Frontal cortex (tissue), 4 donors: Measurements from ENCODE around the gene CACNA1I. TPM values are rescaled to one million over a fixed set of nuclear protein-coding genes. Genes with fewer than 3 reads are reported as not detected.

ENCODE experiments used
- DNase-seq, 2 donors: peaks; one replicate each; pipeline ENCODE4 v3.0.0; 2012; ENCODE audit warnings: low spot score in 2 of 2
- FAIRE-seq: peaks from 2 replicates; lab custom pipeline; 2012; peaks lifted over from hg19 to GRCh38; lab: Jason Lieb, UNC
- total RNA-seq: library from RNA; depleted of rRNA; stranded (reverse); fragments of >200 nt; gene quantifications from one replicate; pipeline ENCODE4 v1.2.3, GENCODE V29; 2014
- donor health status: control.
- donor health status: control.
- donor health status: control.

CACNA1I gene
- total RNA-seq, 1 donor from 2014 or later: 5.3 TPM

DNA sequence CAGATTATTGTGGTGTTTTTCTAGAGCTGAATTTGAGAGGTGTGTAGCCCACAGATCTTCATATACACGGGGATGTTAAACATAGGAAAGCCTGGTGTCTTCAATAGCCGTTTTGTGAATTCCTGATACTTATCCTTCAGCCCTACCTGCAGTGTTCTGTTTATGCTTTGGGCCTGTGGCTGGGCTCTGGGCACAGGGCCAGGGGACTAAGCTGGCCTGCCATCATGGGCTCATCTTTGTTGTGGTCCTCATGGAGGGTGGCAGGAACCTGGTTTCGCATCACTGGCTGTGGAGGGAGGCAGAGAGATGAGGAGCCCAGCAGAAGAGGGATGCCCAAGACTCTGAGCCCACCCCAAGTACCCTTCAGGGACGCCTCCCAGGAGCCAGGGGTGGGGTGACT lies 112.4 kb downstream of the CACNA1I start:
- FAIRE-seq: no peak
- no peak for DNase-seq

DNA sequence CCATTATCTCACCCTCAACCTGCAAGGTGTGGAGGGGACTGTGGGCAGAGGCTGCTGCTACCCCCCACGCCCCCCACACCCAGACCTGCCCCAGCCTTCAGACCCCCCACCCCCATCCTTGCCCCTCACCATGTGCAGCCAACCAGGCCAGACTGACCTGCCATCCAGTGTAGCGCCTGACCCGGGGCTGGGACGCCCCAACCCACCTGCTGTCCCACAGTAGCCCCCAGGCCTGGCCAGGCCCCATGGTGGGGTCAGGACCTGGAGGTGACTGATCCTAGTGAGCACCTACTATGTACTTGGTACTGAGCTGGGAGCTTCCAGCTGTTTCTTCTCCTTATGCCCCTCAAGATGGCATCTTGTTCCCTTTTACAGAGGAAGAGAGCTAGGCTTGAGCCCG lies 113.1 kb downstream of the CACNA1I start:
- DNase-seq (no peak), FAIRE-seq (no peak)

DNA sequence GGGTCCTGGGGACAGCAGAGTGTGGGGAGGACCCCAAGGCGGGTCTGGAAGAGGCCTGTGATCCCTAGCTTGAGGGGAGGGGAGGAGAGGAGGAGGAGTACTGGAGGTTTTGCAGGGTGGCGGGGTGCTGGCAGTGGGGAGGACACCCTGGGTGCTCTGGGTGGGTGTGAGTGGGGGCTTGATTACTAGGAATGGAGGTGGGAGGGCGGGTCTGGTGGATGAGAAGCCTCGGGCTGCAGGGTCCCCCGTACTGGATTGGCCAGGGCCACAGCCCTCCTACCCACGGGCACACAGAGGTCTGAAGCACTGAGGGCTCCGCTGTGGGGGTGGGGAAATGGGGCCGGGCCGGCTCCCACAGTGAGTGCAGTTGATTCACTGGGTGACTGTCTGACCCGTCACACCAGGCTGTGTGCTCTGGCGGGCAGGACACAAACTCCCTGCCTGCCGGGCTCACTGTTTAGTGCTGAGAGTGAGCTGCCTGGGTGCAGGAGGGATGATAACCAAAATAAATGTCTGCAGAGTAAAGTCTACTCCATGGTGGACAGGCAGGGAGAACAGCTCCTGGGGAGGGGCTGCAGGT lies 114.2 kb downstream of the CACNA1I start:
- FAIRE-seq (no peak), DNase-seq (no peak)

DNA sequence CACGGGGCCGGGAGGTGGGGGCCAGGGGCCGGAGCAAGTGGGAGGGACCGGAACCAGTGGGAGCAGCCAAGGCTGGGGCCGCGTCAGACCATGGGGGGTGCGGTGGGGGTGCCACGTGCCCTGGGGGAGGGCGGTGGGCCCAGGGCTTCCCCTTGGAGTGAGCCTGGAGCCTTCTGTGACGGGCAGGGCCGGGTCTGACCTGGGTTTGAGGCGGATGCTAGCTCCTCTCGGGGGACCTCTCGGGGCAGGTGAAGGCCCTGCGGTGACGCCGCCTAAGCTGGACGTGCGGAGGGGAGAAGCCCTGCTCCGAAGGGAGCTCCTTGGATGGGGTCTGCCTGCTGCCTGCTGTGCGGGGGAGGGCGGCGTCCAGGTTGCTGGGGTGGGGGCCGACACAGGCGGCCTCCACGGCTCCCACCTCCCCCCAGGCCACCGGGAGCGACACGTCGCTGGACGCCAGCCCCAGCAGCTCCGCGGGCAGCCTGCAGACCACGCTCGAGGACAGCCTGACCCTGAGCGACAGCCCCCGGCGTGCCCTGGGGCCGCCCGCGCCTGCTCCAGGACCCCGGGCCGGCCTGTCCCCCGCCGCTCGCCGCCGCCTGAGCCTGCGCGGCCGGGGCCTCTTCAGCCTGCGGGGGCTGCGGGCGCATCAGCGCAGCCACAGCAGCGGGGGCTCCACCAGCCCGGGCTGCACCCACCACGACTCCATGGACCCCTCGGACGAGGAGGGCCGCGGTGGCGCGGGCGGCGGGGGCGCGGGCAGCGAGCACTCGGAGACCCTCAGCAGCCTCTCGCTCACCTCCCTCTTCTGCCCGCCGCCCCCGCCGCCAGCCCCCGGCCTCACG lies 115.0 kb downstream of the CACNA1I start:
- no peak for DNase-seq
- FAIRE-seq: no peak

DNA sequence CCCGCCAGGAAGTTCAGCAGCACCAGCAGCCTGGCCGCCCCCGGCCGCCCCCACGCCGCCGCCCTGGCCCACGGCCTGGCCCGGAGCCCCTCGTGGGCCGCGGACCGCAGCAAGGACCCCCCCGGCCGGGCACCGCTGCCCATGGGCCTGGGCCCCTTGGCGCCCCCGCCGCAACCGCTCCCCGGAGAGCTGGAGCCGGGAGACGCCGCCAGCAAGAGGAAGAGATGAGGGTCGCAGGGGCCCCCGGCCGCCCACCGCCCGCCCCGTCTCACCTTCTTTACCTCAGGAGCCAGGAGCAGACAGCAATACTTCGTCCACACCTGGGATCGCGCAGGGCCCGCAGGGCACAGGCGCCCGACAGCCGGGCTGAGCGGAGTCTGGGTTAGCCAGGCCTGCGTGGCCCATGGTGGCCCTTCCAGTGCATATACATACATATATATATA lies 115.6 kb downstream of the CACNA1I start:
- FAIRE-seq (no peak), DNase-seq (no peak)

GRCh38 chr22:39686776-39687525 lies 116.4 kb downstream of the CACNA1I start:
- no peak for DNase-seq
- no peak for FAIRE-seq

GRCh38 chr22:39688186-39688785 lies 117.7 kb downstream of the CACNA1I start:
- FAIRE-seq: no peak

DNA sequence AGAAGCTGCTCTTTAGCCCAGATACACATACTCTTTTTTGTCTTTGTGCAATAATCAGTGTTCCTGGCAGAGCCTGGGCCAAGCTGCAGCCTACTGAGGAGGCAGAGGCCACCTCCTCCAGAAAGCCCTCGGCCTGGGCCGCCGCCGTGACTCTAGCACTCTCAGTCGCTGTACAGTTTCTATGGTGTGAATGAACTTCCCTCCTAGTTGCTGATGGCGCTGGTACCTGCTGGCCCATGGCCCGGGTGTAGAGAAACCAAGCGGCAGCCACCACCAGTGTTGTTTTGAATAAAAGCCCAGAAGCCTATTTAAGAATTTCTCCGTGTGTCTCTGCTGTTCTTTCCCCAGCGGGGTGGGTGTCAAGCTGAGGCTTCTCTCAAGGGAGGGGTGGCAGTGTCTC lies 118.9 kb downstream of the CACNA1I start:
- DNase-seq (no peak), FAIRE-seq (no peak)

More at GRCh38 chr22:39688186-39688785, 117.7 kb downstream of the CACNA1I start:
- no peak for DNase-seq

DNA sequence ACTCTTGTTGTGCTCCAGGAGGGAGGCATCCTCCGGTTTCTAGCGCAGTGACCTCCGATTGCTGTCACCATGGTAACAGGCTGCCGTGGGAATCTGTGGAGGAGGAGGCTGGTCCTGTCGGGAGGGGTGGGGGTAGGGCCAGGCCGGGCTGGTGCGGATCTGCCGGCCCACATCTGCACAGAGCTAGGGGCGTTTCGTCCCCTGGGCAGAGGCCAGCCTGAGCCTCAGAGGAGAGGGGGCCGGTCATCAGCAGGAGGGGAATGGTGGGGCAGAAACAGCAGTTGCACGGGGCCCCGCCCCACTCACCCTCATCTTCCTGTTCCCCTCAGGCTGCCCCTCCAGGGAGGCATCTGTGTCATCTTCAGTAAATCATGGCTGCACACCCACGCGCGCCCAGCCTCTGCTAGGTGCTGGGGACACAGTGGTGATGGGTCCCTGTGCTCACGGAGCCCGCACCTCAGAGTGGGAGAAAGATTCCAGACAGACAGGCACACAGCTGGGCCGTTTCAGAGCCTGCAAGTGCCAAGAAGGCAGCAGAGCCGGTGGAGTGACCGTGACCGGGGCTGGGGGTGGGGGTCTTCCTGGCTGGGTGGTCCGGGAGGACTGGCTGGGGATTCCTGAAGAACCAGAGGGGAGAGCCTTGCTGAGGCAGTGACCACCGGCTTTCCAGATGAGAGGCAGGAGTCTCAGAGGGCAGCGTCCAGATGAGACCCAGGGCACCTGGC lies 120.5 kb downstream of the CACNA1I start:
- FAIRE-seq (no peak), DNase-seq (peak in 1 of 2 donors; percentile 56)

DNA sequence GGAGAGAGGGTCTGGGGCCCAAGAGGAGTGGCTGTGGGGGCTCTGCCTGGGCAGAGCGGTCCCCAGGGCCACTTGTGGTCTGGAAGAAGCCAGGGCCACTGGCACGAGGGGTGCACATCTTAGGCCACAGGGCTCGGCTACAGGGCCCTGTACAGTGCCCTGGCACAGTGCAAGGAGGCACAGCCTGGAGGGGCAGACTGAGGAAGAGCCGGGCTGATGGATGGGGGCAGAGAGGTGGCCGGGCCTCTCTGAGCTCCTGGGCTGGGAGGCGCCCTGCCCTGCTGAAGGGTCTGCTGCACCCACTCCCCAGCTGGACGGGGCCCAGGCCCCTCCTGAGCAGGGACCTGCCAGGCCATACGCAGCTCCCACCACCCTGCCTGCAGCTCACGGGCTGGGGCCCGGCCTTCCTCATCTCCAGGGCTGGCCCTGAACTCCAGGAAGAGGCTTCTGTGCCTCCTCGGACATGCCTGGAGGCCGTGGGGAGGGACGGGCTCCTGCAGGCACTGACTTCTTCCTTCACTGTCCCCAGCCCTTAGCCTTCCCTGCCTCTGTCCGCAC lies 123.5 kb downstream of the CACNA1I start:
- DNase-seq: no peak
- no peak for FAIRE-seq

DNA sequence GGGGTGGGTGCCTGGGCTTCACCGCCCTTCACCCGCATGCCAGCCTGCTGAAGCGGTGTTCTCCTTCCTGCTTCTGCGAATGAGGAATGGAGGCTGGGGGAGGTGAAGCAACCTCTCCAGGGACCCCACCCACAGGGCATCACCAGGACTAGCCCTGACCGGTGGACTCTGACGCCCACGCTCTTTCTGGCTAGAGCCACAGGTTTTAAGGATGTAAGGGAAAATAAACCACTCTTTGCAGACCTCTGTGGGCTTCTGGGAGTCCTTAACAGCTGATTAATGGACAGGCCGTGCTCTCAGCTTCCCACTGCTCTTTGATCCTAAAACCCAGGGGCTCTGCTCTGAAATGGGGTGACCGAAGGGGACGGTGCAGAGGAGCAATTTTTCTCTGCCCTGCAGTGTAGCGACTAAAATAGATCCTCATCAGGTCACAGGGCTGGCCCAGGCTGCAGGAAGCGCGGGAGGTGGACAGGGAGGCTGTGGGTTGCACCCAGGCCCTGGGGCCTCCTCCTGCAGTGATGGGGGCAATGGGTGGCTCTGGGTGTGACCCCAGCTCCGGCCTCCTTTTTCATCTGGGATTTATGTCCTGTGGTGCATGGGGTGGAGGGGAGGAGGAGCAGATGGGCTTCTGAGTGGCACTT lies 127.4 kb downstream of the CACNA1I start:
- DNase-seq (no peak), FAIRE-seq (no peak)

- no peak for FAIRE-seq
- DNase-seq: peak in 1 of 2 donors; percentile 52
Observed at GRCh38 chr22:39699631-39700360, 129.2 kb downstream of the CACNA1I start.

DNA sequence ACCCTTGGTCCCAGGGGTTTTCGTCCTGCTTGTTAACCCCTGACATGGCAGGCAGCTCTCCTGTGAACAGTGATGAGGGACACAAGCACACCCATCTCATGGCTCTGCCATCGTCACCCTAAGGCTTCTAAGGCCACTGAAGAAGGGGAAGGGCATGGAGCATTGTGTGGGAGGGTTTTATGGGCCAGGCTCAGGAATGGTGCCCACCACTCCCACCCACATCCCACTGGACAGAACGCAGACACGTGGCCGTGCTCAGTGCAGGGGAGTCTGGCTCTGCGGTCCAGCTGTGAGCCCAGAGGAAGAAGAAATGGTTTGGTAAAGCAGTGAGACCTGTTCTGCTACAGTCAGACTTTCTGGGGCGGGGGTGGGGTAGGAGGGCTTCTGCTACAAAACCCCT lies 130.0 kb downstream of the CACNA1I start:
- FAIRE-seq (no peak), DNase-seq (no peak)

DNA sequence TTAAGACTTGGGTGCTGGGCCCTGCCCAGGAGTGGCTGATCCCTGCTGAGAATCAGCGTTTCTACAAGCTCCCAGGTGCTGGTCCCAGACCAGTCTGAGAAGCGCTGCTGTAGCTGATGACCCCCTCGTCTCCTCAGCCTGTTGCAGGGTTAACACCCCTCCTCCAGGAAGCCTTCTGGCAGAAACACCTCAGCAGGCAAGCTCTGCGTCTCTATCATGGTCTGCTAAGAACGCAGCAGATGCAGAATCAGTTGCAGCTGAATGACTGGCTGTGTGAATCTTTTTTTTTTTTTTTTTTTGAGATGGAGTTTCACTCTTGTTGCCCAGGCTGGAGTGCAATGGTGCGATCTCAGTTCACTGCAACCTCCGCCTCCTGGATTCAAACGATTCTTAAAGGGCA lies 132.5 kb downstream of the CACNA1I start:
- DNase-seq (no peak), FAIRE-seq (no peak)

GRCh38 chr22:39703928-39704639 lies 133.5 kb downstream of the CACNA1I start:
- FAIRE-seq (no peak), DNase-seq (no peak)

- no peak for DNase-seq
- no peak for FAIRE-seq
Observed at GRCh38 chr22:39705386-39705785, 134.8 kb downstream of the CACNA1I start.

DNA sequence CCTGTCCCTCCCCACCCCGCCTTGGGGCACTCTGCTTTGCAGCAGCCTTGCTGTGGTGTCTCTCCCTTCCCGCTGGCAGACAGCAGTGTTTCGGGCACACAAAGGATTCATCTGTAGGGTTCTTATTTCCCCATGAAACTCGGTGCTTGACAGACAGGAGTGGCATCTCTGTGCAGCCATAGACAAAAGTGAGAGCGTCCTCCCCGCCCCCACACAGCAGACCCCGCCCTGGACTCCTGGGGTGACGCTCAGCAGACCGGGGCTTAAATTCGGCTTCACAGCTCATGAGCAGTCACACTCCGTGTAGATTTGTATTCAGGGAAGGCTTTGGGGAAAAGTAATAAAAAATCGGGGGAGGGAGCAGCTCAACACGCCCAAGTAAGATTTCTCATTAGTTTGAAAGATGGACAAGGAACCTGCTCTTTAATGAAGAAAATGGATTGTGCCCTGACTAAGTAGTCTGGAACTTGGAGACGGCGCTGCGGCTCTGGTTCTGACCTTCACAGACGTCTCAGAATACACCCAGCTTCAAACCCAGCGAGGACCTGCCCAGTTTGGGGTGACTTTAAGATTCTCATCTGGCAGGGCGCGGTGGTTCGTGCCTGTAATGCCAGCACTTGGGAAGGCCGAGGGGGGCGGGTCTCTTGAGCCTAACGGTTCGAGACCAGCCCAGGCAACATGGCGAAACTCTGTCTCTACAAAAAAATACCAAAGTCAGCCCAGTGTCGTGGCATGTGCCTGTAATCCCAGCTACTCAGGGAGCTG lies 136.0 kb downstream of the CACNA1I start:
- DNase-seq (no peak), FAIRE-seq (no peak)
